Measurements from ENCODE around the gene TRIOBP. TPM values are rescaled to one million over a fixed set of nuclear protein-coding genes. Genes with fewer than 3 reads are reported as not detected.

Gene TRIOBP
- total RNA-seq, 2 experiments from 2014 or later = 40.9 to 42.7 TPM

DNA sequence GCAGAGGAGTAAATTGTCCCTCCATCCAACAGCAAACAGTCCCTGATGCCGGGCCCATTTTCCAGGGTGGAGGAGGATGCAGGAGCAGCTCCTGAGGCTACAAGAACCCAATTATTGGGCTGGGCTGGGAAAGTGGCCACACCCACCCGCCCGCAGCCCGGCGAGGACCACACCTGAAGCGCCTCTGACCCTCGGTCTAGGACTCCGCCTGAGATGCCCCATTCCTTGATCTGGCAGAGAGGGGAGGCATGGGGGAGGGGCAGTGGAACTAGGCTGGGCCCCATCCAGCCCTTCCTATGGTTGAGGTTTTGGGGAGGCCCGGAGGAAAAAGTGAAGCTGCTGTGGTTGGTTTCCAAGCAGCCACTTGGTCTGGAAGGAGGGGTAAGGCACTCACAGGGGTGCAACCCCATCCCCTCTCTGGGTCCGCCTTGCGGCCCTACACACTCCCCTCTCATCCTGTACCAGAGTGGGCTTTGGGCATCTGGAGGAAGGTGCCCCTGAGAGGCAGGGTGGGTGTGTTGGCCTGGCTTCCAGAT is 23.9 kb upstream of the TRIOBP start:
- H3K27me3 Mint-ChIP-seq = no peaks in the 10 kb centered on the region
- no peak overlapping the region for H3K4me3 Mint-ChIP-seq
- peaks cover 45% of the 10 kb centered on the region for H3K4me1 Mint-ChIP-seq
- no peaks in the 10 kb centered on the region for H3K9me3 Mint-ChIP-seq
- no peak for DNase-seq
- CTCF ChIA-PET = interaction anchor here (1.4 to 12.2 kb wide), 4 partner anchors 8 to 36 kb away, joined by 3 to 191 read pairs (median 32); partner anchors contain the start of gene PDXP
- peak overlapping the region; percentile 26 for H3K27ac Mint-ChIP-seq
- H3K36me3 Mint-ChIP-seq (ENCODE audit: low read depth) = peaks cover 17% of the 10 kb centered on the region
- POLR2A ChIA-PET = interaction anchor here (1.2 to 12.9 kb wide), 5 partner anchors 9 to 38 kb away, joined by 3 to 244 read pairs (median 5); partner anchors contain the start of genes NOL12, PDXP and SH3BP1

DNA sequence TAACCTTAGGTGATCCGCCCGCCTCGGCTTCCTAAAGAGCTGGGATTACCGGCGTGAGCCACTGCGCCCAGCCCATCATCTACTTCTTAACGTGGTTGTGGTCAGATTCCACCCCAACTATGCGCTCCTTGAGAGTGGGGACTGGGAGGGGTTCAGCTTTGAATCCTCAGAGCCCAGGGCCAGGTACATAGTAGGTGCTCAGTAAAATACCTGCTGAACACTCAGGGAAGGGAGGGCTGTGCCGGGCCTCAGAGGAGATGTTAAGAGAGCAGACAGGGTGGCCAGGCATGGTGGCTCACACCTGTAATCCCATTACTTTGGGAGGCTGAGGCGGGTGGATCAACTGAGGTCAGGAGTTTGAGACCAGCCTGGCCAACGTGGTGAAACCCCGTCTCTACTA is 22.6 kb upstream of the TRIOBP start:
- H3K4me3 Mint-ChIP-seq = peak overlapping the region; percentile 88
- CTCF ChIA-PET = interaction anchor here (0.5 to 13.4 kb wide), 5 partner anchors 9 to 106 kb away, joined by 3 to 301 read pairs (median 4); partner anchors contain the start of genes PDXP and SH3BP1
- H3K27ac Mint-ChIP-seq = peak overlapping the region; percentile 99
- H3K27me3 Mint-ChIP-seq = no peaks in the 10 kb centered on the region
- peaks cover 21% of the 10 kb centered on the region for H3K36me3 Mint-ChIP-seq (ENCODE audit: low read depth)
- DNase-seq = no peak
- POLR2A ChIA-PET = interaction anchor here (1.2 to 12.9 kb wide), 8 partner anchors 11 to 189 kb away, joined by 3 to 244 read pairs (median 27); partner anchors contain the start of genes GGA1, NOL12, PDXP and SH3BP1
- no peaks in the 10 kb centered on the region for H3K9me3 Mint-ChIP-seq
- H3K4me1 Mint-ChIP-seq = peaks cover 49% of the 10 kb centered on the region

DNA sequence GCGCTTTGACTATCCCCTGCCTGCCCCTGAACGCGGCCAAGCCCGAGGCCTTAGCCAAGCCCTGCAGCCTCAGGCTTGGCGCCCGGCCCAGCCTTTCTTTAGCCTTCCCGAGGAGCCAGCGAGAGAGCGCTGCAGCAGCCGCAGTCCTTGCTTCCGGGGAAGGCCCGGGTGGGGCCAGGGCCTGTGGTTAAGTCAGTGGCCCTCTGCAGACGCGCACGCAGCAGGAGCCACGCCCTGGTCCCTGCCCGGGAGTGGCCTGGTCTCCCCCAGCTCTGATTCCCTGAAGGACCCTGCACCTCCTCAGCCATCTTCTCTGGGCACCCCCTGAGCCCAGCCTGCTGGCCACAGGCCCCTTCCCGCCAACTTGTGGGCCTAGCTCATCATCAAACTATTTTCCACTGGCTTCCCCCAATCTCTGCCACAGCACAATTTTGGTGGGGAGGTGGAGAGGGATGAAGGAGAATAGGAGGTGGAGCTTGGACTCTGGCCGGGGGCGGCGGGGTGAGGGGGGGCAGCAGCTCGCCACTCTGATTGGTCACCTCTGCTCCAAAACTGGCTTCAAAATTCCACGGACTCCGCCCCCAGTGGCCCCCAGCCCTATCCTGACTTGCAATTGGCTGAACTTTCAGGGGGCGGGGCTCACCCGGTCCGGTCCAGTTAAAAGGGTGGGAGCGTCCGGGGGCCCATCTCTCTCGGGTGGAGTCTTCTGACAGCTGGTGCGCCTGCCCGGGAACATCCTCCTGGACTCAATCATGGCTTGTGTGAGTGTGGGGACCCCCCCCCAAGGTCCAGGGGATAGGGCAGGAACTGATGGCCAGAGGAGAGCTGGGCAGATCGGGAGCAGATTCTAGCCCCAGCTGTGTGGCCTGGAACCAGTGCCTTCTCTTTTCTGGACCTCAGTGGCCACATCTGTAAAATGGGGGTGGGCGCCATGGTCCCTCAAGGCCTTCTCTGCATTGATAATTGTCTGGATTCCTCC is 21.6 kb upstream of the TRIOBP start, which contains the start of gene LGALS1:
Gene LGALS1, plus strand, starts transcription at position 686 of the 979 bp plus-strand sequence. Its CDS starts 67 bp downstream, at position 753.
- Mint-ChIP-seq H3K4me1 (peaks cover 54% of the 10 kb centered on the region), H3K36me3 (ENCODE audit: low read depth) (peaks cover 29% of the 10 kb centered on the region), H3K27ac (peak within 1 kb of the TSS; percentile 99), H3K4me3 (peak within 1 kb of the TSS; percentile 88), H3K9me3 (no peaks in the 10 kb centered on the region), H3K27me3 (no peaks in the 10 kb centered on the region)
- POLR2A ChIA-PET = interaction anchor here (1.0 to 12.9 kb wide), 11 partner anchors 10 to 190 kb away, joined by 3 to 244 read pairs (median 11); partner anchors contain the start of genes GGA1, NOL12, PDXP and SH3BP1
- peak; percentile 90 for DNase-seq
- CTCF ChIA-PET = interaction anchor here (1.0 to 13.4 kb wide), 8 partner anchors 8 to 108 kb away, joined by 3 to 301 read pairs (median 6); partner anchors contain the start of genes GGA1, NOL12, PDXP and SH3BP1

DNA sequence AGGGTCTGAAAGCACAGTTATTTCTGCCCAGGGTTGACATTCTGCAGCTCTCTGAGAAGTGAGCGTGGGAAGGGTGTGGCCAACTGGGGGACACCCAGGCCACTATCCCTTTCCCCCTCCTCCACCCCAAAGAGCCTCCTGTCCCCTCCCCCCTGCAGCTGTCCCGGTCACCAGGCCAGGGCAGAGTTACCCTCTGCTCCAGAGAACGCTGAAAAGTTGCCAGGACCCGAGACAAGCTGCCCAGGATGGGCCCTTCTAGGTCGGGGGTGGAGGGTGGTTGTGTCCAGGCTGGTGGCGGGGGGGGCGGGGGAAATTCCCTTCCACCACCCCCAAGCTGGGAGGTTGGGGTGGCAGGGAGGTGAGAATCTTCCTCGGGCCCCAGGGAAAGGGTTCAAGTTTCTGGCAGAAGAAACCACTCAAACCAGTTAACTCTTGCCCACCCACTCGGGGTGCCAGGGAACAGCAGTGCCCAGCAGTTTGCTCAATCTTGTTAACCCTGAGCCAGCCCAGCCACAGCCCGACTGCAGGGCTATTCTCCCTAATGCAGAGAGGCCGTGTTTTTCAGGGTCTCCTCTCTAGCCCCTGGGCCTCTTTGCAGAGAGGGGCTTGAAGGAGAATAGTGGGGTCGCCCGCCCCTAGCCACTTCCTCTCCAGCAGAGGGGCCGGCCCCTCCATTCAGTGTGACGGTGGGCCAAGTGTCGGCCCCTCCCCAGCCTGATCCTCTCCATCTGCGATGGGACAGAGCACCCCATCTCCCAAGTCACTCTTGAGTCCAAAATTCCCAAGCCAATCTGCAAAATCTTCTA is 20.7 kb upstream of the TRIOBP start:
- ChIA-PET CTCF (interaction anchor here (1.1 to 13.4 kb wide), 6 partner anchors 10 to 109 kb away, joined by 3 to 301 read pairs (median 8); partner anchors contain the start of genes GGA1, NOL12, PDXP and SH3BP1), POLR2A (interaction anchor here (1.0 to 12.9 kb wide), 9 partner anchors 9 to 68 kb away, joined by 3 to 244 read pairs (median 20); partner anchors contain the start of genes GGA1, NOL12, PDXP and SH3BP1)
- H3K4me3 Mint-ChIP-seq = peak overlapping the region; percentile 88
- peak; percentile 40 for DNase-seq
- H3K4me1 Mint-ChIP-seq = peaks cover 57% of the 10 kb centered on the region
- H3K9me3 Mint-ChIP-seq = no peaks in the 10 kb centered on the region
- no peaks in the 10 kb centered on the region for H3K27me3 Mint-ChIP-seq
- H3K27ac Mint-ChIP-seq = peak overlapping the region; percentile 99
- peaks cover 32% of the 10 kb centered on the region for H3K36me3 Mint-ChIP-seq (ENCODE audit: low read depth)

DNA sequence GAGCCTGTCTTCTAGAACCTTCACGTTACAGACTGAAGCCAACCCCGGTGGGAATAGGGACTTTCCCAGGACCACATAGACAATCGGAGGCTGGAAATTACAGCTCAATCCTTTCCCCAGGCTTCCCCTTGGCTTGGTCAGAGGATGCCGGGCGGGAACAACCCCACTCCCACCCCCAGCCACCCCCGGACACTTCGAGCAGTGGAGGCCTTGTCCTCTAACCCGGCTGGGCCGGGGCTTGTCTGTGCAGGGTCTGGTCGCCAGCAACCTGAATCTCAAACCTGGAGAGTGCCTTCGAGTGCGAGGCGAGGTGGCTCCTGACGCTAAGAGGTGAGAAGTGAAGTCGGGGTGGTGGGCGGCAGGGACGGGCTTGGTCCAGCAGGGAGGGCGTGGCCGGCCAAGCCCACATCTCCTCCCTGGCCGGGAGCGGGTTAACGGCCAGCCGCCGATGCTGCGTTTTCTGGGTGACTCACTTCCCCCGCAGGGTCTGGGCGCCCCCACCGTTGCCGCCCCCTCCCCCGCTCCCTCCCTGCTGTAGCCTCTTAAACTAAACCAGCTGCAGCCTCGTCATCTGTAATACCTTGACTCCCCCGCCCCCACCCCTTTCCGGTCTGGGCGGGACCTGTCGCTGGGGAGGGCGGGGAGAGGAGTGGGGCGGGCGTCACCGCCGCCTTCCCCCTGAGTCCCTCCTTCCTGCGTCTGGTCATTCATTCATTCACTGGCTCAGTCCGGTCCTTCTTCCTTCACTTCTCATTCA is 19.9 kb upstream of the TRIOBP start:
- CTCF ChIA-PET = interaction anchor here (1.0 to 13.4 kb wide), 5 partner anchors 15 to 68 kb away, joined by 3 to 301 read pairs (median 11); partner anchors contain the start of genes GGA1, PDXP and SH3BP1
- Mint-ChIP-seq H3K27me3 (no peaks in the 10 kb centered on the region), H3K27ac (peak overlapping the region; percentile 99), H3K36me3 (ENCODE audit: low read depth) (peaks cover 32% of the 10 kb centered on the region), H3K4me1 (peaks cover 62% of the 10 kb centered on the region), H3K4me3 (peak overlapping the region; percentile 88), H3K9me3 (no peaks in the 10 kb centered on the region)
- DNase-seq = peak; percentile 96
- POLR2A ChIA-PET = interaction anchor here (0.6 to 12.9 kb wide), 9 partner anchors 8 to 631 kb away, joined by 3 to 244 read pairs (median 20); partner anchors contain the start of genes NOL12, PDXP and SH3BP1

DNA sequence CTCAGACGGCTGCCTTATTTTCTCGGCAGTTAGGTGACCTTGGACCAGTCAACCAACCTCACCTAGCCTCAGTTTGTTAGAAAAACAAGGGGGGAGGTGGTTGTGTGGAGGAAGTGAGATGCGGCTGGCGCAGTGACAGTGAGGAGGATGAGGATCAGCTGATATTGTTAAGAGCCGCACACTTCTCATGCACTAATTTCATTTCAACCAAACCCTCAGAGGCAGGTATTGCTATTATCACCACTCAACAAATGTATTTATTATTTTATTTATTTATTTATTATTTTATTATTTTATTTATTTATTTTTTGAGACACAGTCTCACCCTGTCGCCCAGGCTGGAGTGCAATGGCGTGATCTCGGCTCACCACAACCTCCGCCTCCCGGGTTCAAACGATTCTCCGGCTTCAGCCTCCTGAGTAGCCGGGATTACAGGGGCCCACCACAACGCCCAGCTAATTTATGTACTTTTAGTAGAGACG is 19.3 kb upstream of the TRIOBP start:
- no peaks in the 10 kb centered on the region for H3K9me3 Mint-ChIP-seq
- ChIA-PET CTCF (interaction anchor here (1.0 to 13.4 kb wide), 4 partner anchors 15 to 50 kb away, joined by 3 to 301 read pairs (median 98); partner anchors contain the start of genes PDXP and SH3BP1), POLR2A (interaction anchor here (1.0 to 12.9 kb wide), 7 partner anchors 7 to 52 kb away, joined by 3 to 244 read pairs (median 34); partner anchors contain the start of genes NOL12, PDXP and SH3BP1)
- DNase-seq = no peak
- H3K36me3 Mint-ChIP-seq (ENCODE audit: low read depth) = peaks cover 32% of the 10 kb centered on the region
- H3K27ac Mint-ChIP-seq = peak overlapping the region; percentile 99
- no peaks in the 10 kb centered on the region for H3K27me3 Mint-ChIP-seq
- peaks cover 55% of the 10 kb centered on the region for H3K4me1 Mint-ChIP-seq
- peak overlapping the region; percentile 88 for H3K4me3 Mint-ChIP-seq

DNA sequence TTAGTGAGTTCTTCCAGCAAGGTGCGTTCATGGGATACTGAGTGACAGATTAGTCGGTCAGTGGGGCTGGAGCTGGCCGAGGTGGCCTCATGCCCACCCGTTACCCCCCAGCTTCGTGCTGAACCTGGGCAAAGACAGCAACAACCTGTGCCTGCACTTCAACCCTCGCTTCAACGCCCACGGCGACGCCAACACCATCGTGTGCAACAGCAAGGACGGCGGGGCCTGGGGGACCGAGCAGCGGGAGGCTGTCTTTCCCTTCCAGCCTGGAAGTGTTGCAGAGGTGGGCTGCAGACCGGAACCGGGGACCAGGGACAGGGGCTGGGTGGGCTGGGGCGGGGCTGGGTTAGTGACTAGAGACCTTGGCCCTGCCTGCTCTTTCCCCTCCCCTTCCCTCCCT is 18.5 kb upstream of the TRIOBP start:
- Mint-ChIP-seq H3K36me3 (ENCODE audit: low read depth) (peaks cover 32% of the 10 kb centered on the region), H3K27me3 (no peaks in the 10 kb centered on the region), H3K27ac (peak overlapping the region; percentile 76), H3K4me1 (peaks cover 47% of the 10 kb centered on the region), H3K9me3 (no peaks in the 10 kb centered on the region), H3K4me3 (no peak overlapping the region)
- POLR2A ChIA-PET = interaction anchor here (1.2 to 12.9 kb wide), 5 partner anchors 7 to 53 kb away, joined by 6 to 244 read pairs (median 59); partner anchors contain the start of genes NOL12, PDXP and SH3BP1
- DNase-seq = no peak
- CTCF ChIA-PET = interaction anchor here (1.1 to 13.4 kb wide), 3 partner anchors 16 to 41 kb away, joined by 4 to 301 read pairs (median 191); partner anchors contain the start of genes PDXP and SH3BP1

DNA sequence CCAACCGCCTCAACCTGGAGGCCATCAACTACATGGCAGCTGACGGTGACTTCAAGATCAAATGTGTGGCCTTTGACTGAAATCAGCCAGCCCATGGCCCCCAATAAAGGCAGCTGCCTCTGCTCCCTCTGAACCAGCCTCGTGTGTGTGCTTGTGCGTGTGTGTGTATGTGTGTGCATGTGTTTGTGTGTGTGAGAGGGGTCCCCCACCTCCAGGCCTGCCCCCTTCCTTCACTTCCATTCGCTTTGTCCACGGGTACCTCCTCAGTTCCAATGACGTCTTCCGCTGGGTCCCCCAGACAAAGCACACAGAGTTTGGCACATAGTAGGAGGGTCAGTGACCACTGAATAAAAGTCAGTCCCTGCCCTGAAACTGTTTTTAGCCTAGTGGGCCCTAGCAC is 17.2 kb upstream of the TRIOBP start:
- H3K36me3 Mint-ChIP-seq (ENCODE audit: low read depth) = peaks cover 32% of the 10 kb centered on the region
- no peaks in the 10 kb centered on the region for H3K9me3 Mint-ChIP-seq
- peak overlapping the region; percentile 45 for H3K4me3 Mint-ChIP-seq
- CTCF ChIA-PET = interaction anchor here (1.1 to 13.4 kb wide), 4 partner anchors 8 to 56 kb away, joined by 3 to 301 read pairs (median 108); partner anchors contain the start of genes PDXP and SH3BP1
- no peak for DNase-seq
- peak overlapping the region; percentile 59 for H3K27ac Mint-ChIP-seq
- peaks cover 37% of the 10 kb centered on the region for H3K4me1 Mint-ChIP-seq
- POLR2A ChIA-PET = interaction anchor here (0.7 to 12.9 kb wide), 6 partner anchors 19 to 1019 kb away, joined by 3 to 244 read pairs (median 14); partner anchors contain the start of genes PDXP and SH3BP1
- H3K27me3 Mint-ChIP-seq = no peaks in the 10 kb centered on the region

DNA sequence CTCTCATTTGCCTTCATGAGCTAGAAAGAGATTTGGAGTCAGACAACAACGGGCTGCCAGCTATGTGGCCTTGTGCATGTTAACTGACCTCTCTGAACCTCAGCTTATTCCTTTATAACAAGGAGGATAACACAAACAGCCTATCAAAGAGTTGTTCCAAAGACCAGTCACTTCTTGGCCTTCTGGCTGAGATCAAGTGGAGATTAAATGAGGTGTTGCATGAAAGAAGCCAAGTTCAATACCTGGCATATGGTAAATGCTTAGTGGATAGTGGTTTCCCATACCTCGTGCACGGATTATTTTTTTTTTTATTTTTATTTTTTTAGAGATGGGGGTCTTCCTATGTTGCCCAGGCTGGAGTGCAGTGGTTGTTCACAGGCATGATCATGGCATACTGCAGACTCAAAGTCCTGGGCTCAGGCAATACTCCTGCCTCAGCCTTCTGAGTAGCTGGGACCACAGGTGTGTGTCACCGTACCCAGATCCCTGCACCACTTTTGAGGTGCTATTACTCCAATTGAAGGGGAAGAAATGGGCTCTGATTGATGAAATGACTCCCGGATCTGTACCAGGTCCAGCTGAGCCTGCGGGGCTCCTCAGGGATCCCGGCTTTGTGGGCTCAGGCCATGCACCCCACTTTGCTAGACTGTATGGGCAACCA is 16.5 kb upstream of the TRIOBP start:
- no peaks in the 10 kb centered on the region for H3K27me3 Mint-ChIP-seq
- peak overlapping the region; percentile 79 for H3K27ac Mint-ChIP-seq
- H3K9me3 Mint-ChIP-seq = no peaks in the 10 kb centered on the region
- peaks cover 32% of the 10 kb centered on the region for H3K36me3 Mint-ChIP-seq (ENCODE audit: low read depth)
- ChIA-PET POLR2A (interaction anchor here (0.7 to 12.9 kb wide), 7 partner anchors 20 to 74 kb away, joined by 3 to 244 read pairs (median 13); partner anchors contain the start of genes GGA1, PDXP and SH3BP1), CTCF (interaction anchor here (0.9 to 13.4 kb wide), 6 partner anchors 9 to 72 kb away, joined by 3 to 301 read pairs (median 38); partner anchors contain the start of genes GGA1, PDXP and SH3BP1)
- no peak for DNase-seq
- H3K4me3 Mint-ChIP-seq = no peak overlapping the region
- H3K4me1 Mint-ChIP-seq = peaks cover 32% of the 10 kb centered on the region

DNA sequence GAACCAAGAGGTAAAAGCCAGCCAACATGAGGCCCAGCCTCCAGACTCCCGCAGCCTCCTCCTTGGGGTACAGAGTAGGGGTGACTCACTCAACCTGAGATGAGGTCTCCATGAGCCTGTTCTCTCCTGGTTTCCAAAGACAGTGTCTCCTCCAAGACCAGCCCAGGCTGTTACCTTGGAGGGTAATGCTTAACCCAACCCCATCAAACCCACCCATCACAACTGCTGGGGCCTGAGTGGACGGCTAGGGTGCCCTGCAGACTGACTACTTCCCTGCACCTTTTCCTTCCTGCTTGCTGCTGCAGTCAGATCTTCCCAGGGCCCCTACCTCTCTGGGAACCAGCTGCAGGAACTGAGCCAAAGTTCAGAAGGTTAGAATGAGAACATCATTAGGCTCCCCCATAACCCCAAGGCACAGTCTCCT is 15.8 kb upstream of the TRIOBP start:
- no peak for DNase-seq
- Mint-ChIP-seq H3K4me1 (peaks cover 33% of the 10 kb centered on the region), H3K4me3 (no peak overlapping the region), H3K27me3 (no peaks in the 10 kb centered on the region), H3K36me3 (ENCODE audit: low read depth) (peaks cover 29% of the 10 kb centered on the region), H3K27ac (peak overlapping the region; percentile 79), H3K9me3 (no peaks in the 10 kb centered on the region)
- ChIA-PET POLR2A (interaction anchor here (0.9 to 12.9 kb wide), 9 partner anchors 8 to 73 kb away, joined by 3 to 244 read pairs (median 9); partner anchors contain the start of genes GGA1, PDXP and SH3BP1), CTCF (interaction anchor here (0.6 to 13.4 kb wide), 11 partner anchors 9 to 73 kb away, joined by 3 to 301 read pairs (median 6); partner anchors contain the start of genes GGA1, PDXP and SH3BP1)
